ENCODE measurements around the gene KIF13A. TPM values are rescaled to one million over a fixed set of nuclear protein-coding genes. Genes with fewer than 3 reads are reported as not detected.

Gene KIF13A
- total and polyA plus RNA-seq, 2 experiments from 2014 or later: 39.1 to 96.9 TPM

DNA sequence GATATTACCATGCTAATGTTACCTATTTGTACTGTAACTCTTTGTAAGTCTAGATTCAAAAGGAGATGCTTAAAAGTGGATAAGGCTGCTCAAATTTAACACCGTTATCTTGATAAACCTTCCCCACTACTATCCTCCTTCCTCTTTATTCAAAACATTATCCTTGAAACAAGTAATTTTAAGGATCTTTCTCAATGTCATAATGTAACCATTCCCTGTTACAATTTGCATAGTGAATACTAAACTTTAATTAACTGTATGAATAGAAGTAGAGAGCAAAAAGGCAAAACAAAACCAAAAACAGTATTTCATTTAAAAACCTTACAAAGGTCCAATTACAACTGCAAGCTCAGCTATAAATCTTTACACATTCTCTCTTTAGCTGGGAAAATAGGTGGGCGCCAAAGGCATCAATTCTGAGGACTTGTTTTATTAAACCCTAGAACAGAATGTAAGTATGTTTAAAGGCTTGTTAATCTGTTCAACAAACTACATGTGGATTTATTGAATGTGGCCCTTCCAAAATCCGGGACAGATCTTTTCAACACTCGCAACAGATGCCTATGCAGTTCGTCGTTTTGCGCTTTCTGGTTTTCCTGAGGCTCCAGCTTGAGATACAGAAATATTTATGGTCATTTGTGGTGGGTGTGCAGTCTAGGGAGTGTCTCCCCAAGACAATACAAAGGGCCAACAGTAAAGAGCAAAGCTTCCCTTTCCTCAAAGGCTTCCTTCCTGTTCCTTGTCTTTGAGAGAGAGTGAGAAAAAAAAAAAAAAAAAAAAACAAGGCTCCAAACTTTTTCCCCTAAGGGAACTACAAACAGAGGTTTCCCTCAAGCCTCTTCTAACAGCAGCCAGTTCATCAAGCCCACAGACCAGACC is 15.1 kb downstream of the KIF13A start:
- Histone ChIP-seq H3K4me1 (ENCODE audit: low read depth) (peaks cover 54% of the 10 kb centered on the region), H3K27ac (peak overlapping the region; percentile 98), H3K4me3 (peak overlapping the region; percentile 2), H3K36me3 (no peaks in the 10 kb centered on the region), H3K27me3 (no peaks in the 10 kb centered on the region), H3K9me3 (ENCODE audit: low read depth) (no peaks in the 10 kb centered on the region)
- TF ChIP-seq, protein P1, sequence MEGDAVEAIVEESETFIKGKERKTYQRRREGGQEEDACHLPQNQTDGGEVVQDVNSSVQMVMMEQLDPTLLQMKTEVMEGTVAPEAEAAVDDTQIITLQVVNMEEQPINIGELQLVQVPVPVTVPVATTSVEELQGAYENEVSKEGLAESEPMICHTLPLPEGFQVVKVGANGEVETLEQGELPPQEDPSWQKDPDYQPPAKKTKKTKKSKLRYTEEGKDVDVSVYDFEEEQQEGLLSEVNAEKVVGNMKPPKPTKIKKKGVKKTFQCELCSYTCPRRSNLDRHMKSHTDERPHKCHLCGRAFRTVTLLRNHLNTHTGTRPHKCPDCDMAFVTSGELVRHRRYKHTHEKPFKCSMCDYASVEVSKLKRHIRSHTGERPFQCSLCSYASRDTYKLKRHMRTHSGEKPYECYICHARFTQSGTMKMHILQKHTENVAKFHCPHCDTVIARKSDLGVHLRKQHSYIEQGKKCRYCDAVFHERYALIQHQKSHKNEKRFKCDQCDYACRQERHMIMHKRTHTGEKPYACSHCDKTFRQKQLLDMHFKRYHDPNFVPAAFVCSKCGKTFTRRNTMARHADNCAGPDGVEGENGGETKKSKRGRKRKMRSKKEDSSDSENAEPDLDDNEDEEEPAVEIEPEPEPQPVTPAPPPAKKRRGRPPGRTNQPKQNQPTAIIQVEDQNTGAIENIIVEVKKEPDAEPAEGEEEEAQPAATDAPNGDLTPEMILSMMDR (IDR thresholded peaks at IDR 0.05; ENCODE audit: low read depth, low read length): no peak
- DNase-seq (ENCODE audit: low read depth in 1 of 2, low spot score in 1 of 2): peak in 1 of 2 donors; percentile 22

DNA sequence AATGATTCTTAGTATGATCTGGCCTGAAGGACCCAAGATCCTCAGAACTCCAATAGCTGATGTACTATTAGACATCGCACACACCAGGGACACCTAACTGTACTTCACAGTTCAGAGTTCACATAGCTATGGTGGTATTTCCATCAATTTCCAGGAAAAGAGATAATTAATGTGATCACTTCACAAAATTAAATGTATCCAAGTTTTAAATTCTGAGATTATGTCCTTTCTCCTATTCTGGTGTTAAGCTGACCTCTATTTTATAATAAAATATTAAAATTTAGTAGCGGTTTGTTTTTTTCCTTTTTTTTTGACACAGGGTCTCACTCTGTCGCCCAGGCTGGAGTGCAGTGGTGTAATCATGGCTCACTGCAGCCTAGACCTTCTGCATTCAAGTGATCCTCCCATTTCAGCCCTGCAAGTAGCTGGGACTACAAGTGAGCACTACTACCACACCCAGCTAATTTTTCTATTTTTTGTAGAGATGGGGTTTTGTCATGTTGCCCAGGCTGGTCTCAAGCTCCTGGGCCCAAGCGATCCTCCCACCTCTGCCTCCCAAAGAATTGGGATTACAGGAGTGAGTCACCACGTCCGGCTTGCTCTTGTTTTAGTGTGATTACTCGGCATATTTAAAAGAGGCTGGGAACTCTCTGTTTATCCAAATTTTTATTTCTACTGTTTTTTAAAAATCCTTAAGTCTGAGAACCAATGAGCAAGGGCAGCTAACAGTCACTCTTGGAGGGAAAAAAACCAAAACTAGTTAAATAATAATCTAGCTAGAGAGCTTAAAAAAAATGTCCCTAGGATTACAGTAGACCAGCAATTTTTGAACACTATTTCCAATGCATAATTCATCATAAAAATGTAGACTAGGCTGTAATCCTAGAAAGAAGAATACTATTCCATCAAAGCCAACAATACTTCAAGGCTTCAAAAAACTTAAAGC is 16.0 kb downstream of the KIF13A start:
- peak overlapping the region; percentile 98 for H3K27ac ChIP-seq
- no peak overlapping the region for H3K4me3 ChIP-seq
- no peaks in the 10 kb centered on the region for H3K27me3 ChIP-seq
- no peaks in the 10 kb centered on the region for H3K36me3 ChIP-seq
- peak in 1 of 2 donors; percentile 84 for DNase-seq (ENCODE audit: low read depth in 1 of 2, low spot score in 1 of 2)
- peaks cover 56% of the 10 kb centered on the region for H3K4me1 ChIP-seq (ENCODE audit: low read depth)
- no peaks in the 10 kb centered on the region for H3K9me3 ChIP-seq (ENCODE audit: low read depth)
- TF ChIP-seq, protein P1 (IDR thresholded peaks at IDR 0.05; ENCODE audit: low read depth, low read length): no peak

DNA sequence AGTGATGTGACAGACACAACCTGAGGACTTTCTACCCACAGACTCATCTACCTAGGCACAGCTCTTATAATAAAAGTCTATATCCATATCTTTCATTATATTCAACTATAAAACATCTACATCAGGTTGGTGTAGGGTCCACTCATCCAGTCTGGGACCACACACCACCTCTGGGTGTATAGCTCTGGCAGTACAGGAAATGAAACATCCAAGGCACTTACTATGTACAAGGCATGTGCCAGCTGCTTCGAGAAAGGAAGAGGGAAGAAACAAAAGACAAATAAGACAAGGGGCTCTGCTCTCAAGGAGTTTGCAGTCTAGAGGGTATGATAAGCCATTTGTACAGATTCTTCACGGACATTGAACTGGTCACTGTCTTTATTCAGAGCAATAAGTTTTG is 18.6 kb downstream of the KIF13A start:
- no peak overlapping the region for H3K27ac ChIP-seq
- TF ChIP-seq, protein P1 (IDR thresholded peaks at IDR 0.05; ENCODE audit: low read depth, low read length): no peak
- no peaks in the 10 kb centered on the region for H3K27me3 ChIP-seq
- H3K4me3 ChIP-seq: no peak overlapping the region
- H3K4me1 ChIP-seq (ENCODE audit: low read depth): peaks cover 49% of the 10 kb centered on the region
- H3K9me3 ChIP-seq (ENCODE audit: low read depth): no peaks in the 10 kb centered on the region
- H3K36me3 ChIP-seq: no peaks in the 10 kb centered on the region
- no peak for DNase-seq (ENCODE audit: low read depth in 1 of 2, low spot score in 1 of 2)

DNA sequence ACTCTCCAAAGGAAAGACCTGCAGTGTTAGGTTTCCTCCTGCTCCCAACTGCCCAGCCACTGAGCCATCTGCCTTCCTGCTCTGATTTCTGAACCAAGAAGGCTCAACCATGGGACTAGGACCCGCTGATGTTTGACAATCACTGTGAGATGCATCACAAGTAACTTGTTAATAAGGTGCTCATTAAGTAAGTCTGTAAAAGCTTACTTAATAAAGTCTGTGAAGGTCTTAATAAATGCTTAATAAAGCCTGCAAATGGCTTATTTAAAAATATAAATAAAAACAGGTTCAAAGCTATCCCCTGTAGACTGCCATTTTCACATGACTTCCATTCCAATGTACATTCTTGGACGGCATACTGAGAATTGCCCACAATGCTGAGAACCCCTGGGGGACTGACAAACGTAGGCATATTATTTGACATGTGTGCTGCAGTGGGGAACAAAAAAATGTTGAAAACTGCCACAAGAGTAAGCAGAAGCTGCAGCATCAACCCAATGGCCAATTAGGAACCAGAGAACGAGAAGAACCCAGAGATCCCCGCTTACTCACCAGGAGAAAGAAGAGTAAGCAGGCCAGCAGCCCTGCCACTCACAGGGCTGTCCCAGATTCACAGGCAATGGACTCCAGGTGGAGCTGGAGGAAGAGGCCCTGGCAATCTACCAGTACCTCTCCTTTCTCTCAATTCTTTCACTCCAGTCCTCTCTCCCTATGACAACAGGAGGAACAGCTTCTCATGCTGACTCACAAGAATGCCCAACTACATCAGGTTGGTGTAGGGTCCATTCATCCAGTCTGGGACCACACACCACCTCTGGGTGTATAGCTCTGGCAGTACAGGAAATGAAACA is 19.5 kb downstream of the KIF13A start:
- TF ChIP-seq, protein P1 (IDR thresholded peaks at IDR 0.05; ENCODE audit: low read depth, low read length): no peak
- no peak for DNase-seq (ENCODE audit: low read depth in 1 of 2, low spot score in 1 of 2)
- H3K4me3 ChIP-seq: no peak overlapping the region
- H3K27ac ChIP-seq: peak overlapping the region; percentile 57
- no peaks in the 10 kb centered on the region for H3K9me3 ChIP-seq (ENCODE audit: low read depth)
- peaks cover 41% of the 10 kb centered on the region for H3K4me1 ChIP-seq (ENCODE audit: low read depth)
- no peaks in the 10 kb centered on the region for H3K36me3 ChIP-seq
- H3K27me3 ChIP-seq: no peaks in the 10 kb centered on the region

DNA sequence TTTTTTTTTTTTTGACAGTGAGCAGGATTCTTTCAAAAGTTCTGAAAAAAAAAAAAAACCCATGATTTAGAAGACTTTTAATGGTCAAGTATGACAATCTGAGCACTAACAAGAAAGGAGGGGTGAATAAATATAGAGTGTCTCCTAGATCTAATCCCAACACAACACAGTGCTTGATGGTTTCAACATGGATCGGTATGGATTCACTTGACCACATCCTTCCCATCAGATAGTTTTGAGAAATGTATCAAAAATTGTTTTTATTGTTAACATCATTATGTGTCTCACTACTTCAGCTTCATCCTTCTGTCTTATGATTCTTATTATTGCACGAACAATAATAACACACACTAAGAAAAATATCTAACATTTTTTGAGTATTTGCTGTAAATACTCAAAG is 21.0 kb downstream of the KIF13A start:
- Histone ChIP-seq H3K27me3 (no peaks in the 10 kb centered on the region), H3K4me3 (no peak overlapping the region), H3K36me3 (no peaks in the 10 kb centered on the region), H3K27ac (peak overlapping the region; percentile 57), H3K4me1 (ENCODE audit: low read depth) (peaks cover 30% of the 10 kb centered on the region), H3K9me3 (ENCODE audit: low read depth) (no peaks in the 10 kb centered on the region)
- TF ChIP-seq, protein P1 (IDR thresholded peaks at IDR 0.05; ENCODE audit: low read depth, low read length): no peak
- DNase-seq (ENCODE audit: low read depth in 1 of 2, low spot score in 1 of 2): no peak
